ENCODE measurements around the gene FLCN. TPM values are rescaled to one million over a fixed set of nuclear protein-coding genes. Genes with fewer than 3 reads are reported as not detected.
A peak's percentile ranks its signal among the peaks of the same experiment; 100 is the strongest.
"Not testable (repeated sequence)": the region's sequence is repeated elsewhere in the genome, so short reads cannot be mapped to it uniquely, and the experiment has no call there.

FLCN gene
- total and polyA plus RNA-seq, 5 donors: 22.9 to 55.7 (median 30.7) TPM

DNA sequence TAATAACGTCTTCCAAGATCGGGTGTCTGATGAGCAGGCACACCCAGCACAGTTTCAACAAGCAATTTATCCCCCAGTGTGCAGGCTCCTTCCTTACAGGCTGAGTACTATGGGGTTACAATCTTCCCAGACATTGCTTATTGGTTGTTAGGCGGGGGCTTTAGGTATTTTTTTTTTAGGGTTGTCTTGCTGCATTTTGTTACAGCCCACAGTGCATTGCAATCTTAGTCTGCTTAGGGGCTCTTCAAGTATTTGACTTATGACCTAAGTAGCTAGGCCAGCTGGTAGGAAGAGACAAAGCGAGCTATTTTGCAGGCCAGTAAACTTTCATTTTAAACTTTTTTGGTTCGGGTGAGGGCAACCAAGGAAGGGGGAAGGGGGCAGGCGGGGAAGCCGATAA lies 36.7 kb downstream of the FLCN start:
- Histone ChIP-seq H3K4me3 (ENCODE audit: low read length) (no peak overlapping the region), H3K4me1 (ENCODE audit: control insufficient read depth, insufficient read depth, low read length) (peaks cover 2% of the 10 kb centered on the region), H3K9me3 (ENCODE audit: control insufficient read depth, low read length) (no peaks in the 10 kb centered on the region), H3K27ac (ENCODE audit: low read length) (no peak overlapping the region), H3K27me3 (ENCODE audit: control insufficient read depth, insufficient read depth) (no peaks in the 10 kb centered on the region)
- WGBS: 75% methylated on average over 7 of the region's 7 CpGs
- no peak for DNase-seq
- ATAC-seq: no peak
- intact Hi-C loops (cut with DNase I): no loop called here

GRCh38 chr17:17198281-17198680 lies 38.7 kb downstream of the FLCN start:
- DNase-seq (peak in 1 of 3 donors; percentile 1), ATAC-seq (no peak)
- Histone ChIP-seq H3K27ac (ENCODE audit: low read length) (no peak overlapping the region), H3K4me3 (ENCODE audit: low read length) (no peak overlapping the region), H3K27me3 (ENCODE audit: control insufficient read depth, insufficient read depth) (no peaks in the 10 kb centered on the region), H3K9me3 (ENCODE audit: control insufficient read depth, low read length) (no peaks in the 10 kb centered on the region), H3K4me1 (ENCODE audit: control insufficient read depth, insufficient read depth, low read length) (peaks cover 2% of the 10 kb centered on the region)
- 90% methylated on average over 1 of the region's 1 CpG for WGBS
- intact Hi-C loops (cut with DNase I): no loop called here

GRCh38 chr17:17196776-17197175 lies 40.2 kb downstream of the FLCN start:
- no peak for ATAC-seq
- Histone ChIP-seq H3K27ac (ENCODE audit: low read length) (no peak overlapping the region), H3K9me3 (ENCODE audit: control insufficient read depth, low read length) (no peaks in the 10 kb centered on the region), H3K27me3 (ENCODE audit: control insufficient read depth, insufficient read depth) (no peaks in the 10 kb centered on the region), H3K4me1 (ENCODE audit: control insufficient read depth, insufficient read depth, low read length) (no peaks in the 10 kb centered on the region), H3K4me3 (ENCODE audit: low read length) (no peak overlapping the region)
- no peak for DNase-seq
- intact Hi-C loops (cut with DNase I): no loop called here

GRCh38 chr17:17195466-17195865 lies 41.5 kb downstream of the FLCN start:
- not testable (repeated sequence) for H3K27ac ChIP-seq (ENCODE audit: low read length)

GRCh38 chr17:17191961-17192381 lies 45.0 kb downstream of the FLCN start:
- 46% methylated on average over 10 of the region's 10 CpGs for WGBS
- no peak for ATAC-seq
- Histone ChIP-seq H3K9me3 (ENCODE audit: control insufficient read depth, low read length) (no peaks in the 10 kb centered on the region), H3K4me1 (ENCODE audit: control insufficient read depth, insufficient read depth, low read length) (peaks cover 2% of the 10 kb centered on the region), H3K4me3 (ENCODE audit: low read length) (no peak overlapping the region), H3K27me3 (ENCODE audit: control insufficient read depth, insufficient read depth) (no peaks in the 10 kb centered on the region), H3K27ac (ENCODE audit: low read length) (peak overlapping the region; percentile 74)
- intact Hi-C loops (cut with DNase I): no loop called here
- no peak for DNase-seq

More at GRCh38 chr17:17195466-17195865, 41.5 kb downstream of the FLCN start:
- H3K27me3 ChIP-seq (ENCODE audit: control insufficient read depth, insufficient read depth); H3K4me3 ChIP-seq (ENCODE audit: low read length); H3K4me1 ChIP-seq (ENCODE audit: control insufficient read depth, insufficient read depth, low read length); intact Hi-C loops (cut with DNase I); DNase-seq; H3K9me3 ChIP-seq (ENCODE audit: control insufficient read depth, low read length); ATAC-seq: not testable (repeated sequence)
- 92% methylated on average over 5 of the region's 5 CpGs for WGBS

- Histone ChIP-seq H3K27me3 (ENCODE audit: control insufficient read depth, insufficient read depth) (no peaks in the 10 kb centered on the region), H3K27ac (ENCODE audit: low read length) (peak overlapping the region; percentile 4), H3K9me3 (ENCODE audit: control insufficient read depth, low read length) (no peaks in the 10 kb centered on the region), H3K4me1 (ENCODE audit: control insufficient read depth, insufficient read depth, low read length) (peaks cover 2% of the 10 kb centered on the region), H3K4me3 (ENCODE audit: low read length) (no peak overlapping the region)
- peak; percentile 43 to 75 (median 74) for DNase-seq
- peak; percentile 76 to 82 for ATAC-seq
- WGBS: 34% methylated on average over 11 of the region's 11 CpGs
- intact Hi-C loops (cut with DNase I): no loop called here
Measured at GRCh38 chr17:17191346-17191792, 45.6 kb downstream of the FLCN start.

GRCh38 chr17:17190188-17190587 lies 46.8 kb downstream of the FLCN start:
- peak; percentile 39 to 56 for ATAC-seq
- intact Hi-C loops (cut with DNase I): no loop called here
- WGBS: 62% methylated on average over 7 of the region's 7 CpGs
- no peaks in the 10 kb centered on the region for H3K27me3 ChIP-seq (ENCODE audit: control insufficient read depth, insufficient read depth)
- no peaks in the 10 kb centered on the region for H3K9me3 ChIP-seq (ENCODE audit: control insufficient read depth, low read length)
- H3K4me1 ChIP-seq (ENCODE audit: control insufficient read depth, insufficient read depth, low read length): peaks cover 3% of the 10 kb centered on the region
- peak in 1 of 3 donors; percentile 20 for DNase-seq
- H3K27ac ChIP-seq (ENCODE audit: low read length): no peak overlapping the region
- H3K4me3 ChIP-seq (ENCODE audit: low read length): no peak overlapping the region

- ATAC-seq (no peak), DNase-seq (peak in 1 of 3 donors; percentile 7)
- intact Hi-C loops (cut with DNase I): no loop called here
- peaks cover 5% of the 10 kb centered on the region for H3K4me1 ChIP-seq (ENCODE audit: control insufficient read depth, insufficient read depth, low read length)
- no peaks in the 10 kb centered on the region for H3K9me3 ChIP-seq (ENCODE audit: control insufficient read depth, low read length)
- H3K27ac ChIP-seq (ENCODE audit: low read length): no peak overlapping the region
- H3K27me3 ChIP-seq (ENCODE audit: control insufficient read depth, insufficient read depth): no peaks in the 10 kb centered on the region
- WGBS: 65% methylated on average over 4 of the region's 4 CpGs
- no peak overlapping the region for H3K4me3 ChIP-seq (ENCODE audit: low read length)
Measured at GRCh38 chr17:17189559-17189958, 47.4 kb downstream of the FLCN start.

- Histone ChIP-seq H3K4me3 (ENCODE audit: low read length) (no peak overlapping the region), H3K9me3 (ENCODE audit: control insufficient read depth, low read length) (no peaks in the 10 kb centered on the region), H3K27ac (ENCODE audit: low read length) (no peak overlapping the region), H3K27me3 (ENCODE audit: control insufficient read depth, insufficient read depth) (no peaks in the 10 kb centered on the region), H3K4me1 (ENCODE audit: control insufficient read depth, insufficient read depth, low read length) (peaks cover 5% of the 10 kb centered on the region)
- 91% methylated on average over 4 of the region's 4 CpGs for WGBS
- DNase-seq (no peak), ATAC-seq (no peak)
- intact Hi-C loops (cut with DNase I): no loop called here
Measured at GRCh38 chr17:17188586-17188985, 48.4 kb downstream of the FLCN start.

DNA sequence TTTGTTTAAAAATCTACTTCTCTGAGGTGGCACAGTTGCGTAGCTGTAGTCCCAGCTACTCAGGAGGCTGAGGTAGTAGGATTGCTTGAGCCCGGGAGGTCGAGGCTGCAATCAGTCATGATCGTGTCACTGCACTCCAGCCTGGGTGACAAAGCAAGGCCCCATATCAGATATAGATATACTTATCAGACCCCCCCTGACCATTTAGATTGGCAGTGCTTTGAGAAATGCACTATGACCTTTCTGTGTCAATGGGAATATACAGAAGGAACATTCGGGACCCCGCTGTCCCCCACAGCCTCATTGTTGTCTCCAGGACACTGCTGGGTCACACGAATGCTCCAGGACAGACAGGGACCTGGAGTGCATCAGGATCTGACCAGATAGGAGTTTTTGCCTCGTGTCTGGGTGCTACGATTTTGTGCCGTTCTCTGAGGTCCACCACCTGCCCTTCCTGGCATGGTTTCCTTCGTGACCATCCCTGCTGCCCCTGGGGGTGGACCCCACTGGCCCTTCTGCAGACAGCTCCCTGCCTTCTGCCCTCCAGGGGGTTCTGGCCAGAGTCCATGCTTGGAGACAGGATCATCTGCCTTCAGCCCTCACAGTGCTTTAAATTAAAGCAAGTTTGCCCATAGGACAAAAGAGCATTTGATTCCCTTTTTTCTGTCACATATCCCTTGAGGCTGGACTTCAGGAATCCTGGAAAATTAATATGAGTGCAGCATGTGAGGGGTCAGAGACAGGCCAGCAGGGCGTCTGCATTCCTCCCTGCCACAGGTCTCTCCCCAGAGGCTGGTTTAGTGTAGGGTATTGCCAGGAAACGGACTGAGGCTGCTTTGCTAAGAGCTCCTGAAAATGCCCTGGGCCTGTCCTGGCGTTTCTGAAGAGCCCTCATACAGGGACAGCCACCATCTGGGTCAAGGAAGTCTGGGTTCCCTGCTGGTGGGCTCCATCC lies 50.1 kb downstream of the FLCN start:
- no peaks in the 10 kb centered on the region for H3K27me3 ChIP-seq (ENCODE audit: control insufficient read depth, insufficient read depth)
- intact Hi-C loops (cut with DNase I): no loop called here
- no peaks in the 10 kb centered on the region for H3K9me3 ChIP-seq (ENCODE audit: control insufficient read depth, low read length)
- no peak for DNase-seq
- no peak for ATAC-seq
- 70% methylated on average over 14 of the region's 14 CpGs for whole genome bisulfite sequencing
- H3K4me1 ChIP-seq (ENCODE audit: control insufficient read depth, insufficient read depth, low read length): peaks cover 5% of the 10 kb centered on the region
- H3K4me3 ChIP-seq (ENCODE audit: low read length): no peak overlapping the region
- H3K27ac ChIP-seq (ENCODE audit: low read length): no peak overlapping the region

DNA sequence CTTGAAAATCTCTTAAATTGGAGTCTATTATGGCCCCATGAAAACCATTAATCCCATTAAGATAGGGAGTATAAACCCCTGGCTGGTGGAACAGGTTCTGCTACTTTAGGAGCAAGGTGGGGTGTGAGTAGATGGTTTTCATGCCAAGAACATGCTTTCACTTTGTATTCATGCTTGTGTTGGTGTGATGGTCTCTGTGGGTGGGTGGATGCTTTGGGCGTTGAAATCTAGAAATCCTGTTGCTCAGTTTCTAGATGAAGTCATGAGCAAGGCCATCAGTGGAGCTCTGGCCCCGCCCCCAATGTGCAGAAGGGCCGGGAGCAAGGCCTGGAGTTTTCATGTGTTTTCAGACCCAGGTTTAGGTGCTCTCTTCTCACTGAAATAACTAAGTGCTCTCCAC lies 50.9 kb downstream of the FLCN start:
- no peak for DNase-seq
- no peak overlapping the region for H3K4me3 ChIP-seq (ENCODE audit: low read length)
- H3K27me3 ChIP-seq (ENCODE audit: control insufficient read depth, insufficient read depth): no peaks in the 10 kb centered on the region
- intact Hi-C loops (cut with DNase I): no loop called here
- WGBS: 56% methylated on average over 3 of the region's 3 CpGs
- peaks cover 5% of the 10 kb centered on the region for H3K4me1 ChIP-seq (ENCODE audit: control insufficient read depth, insufficient read depth, low read length)
- H3K9me3 ChIP-seq (ENCODE audit: control insufficient read depth, low read length): no peaks in the 10 kb centered on the region
- no peak overlapping the region for H3K27ac ChIP-seq (ENCODE audit: low read length)
- no peak for ATAC-seq

Data from right cardiac atrium (tissue), 5 donors.